ENCODE results near the gene GPR160. TPM values are rescaled to one million over a fixed set of nuclear protein-coding genes. Genes with fewer than 3 reads are reported as not detected.

The GPR160 gene
- total RNA-seq, 4 donors from 2014 or later = 93.5 to 195 (median 139) TPM

GRCh38 chr3:169993761-169994160, 44.0 kb upstream of the GPR160 start:
- in situ Hi-C loops (cut with MboI; ENCODE audit: low pct_ligation_motif_present in 1 of 4, low pct_unique_long_range_greater_than_20kb in 1 of 4, low sequenced_read_pairs in 3 of 4) (no loop called here), intact Hi-C loops (cut with DNase I; ENCODE audit: low total_unique reads) (loop anchor here (10.0 kb wide), 1 partner anchor 1159 kb away; no protein-coding TSS in a partner anchor)
- DNase-seq = no peak
- H3K4me1 ChIP-seq = no peaks in the 10 kb centered on the region
- no peak overlapping the region for H3K27ac ChIP-seq
- H3K27me3 ChIP-seq = no peaks in the 10 kb centered on the region
- no peak for TF ChIP-seq CTCF (IDR thresholded peaks at IDR 0.05)
- no peak for TF ChIP-seq EP300 (IDR thresholded peaks at IDR 0.05; ENCODE audit: low read depth)
- TF ChIP-seq POLR2AphosphoS5 (IDR thresholded peaks at IDR 0.05) = no peak
- TF ChIP-seq POLR2A (IDR thresholded peaks at IDR 0.05) = no peak
- H3K9me3 ChIP-seq = no peaks in the 10 kb centered on the region
- no peak overlapping the region for H3K4me3 ChIP-seq
- H3K36me3 ChIP-seq = peaks cover 0 to 48% (median 11%) of the 10 kb centered on the region in 4 donors
- WGBS, 2 donors (ENCODE audit: low coverage in 1 of 2) = 90 to 100% methylated on average over 2 to 3 of the region's 3 CpGs

GRCh38 chr3:169996063-169996462, 41.7 kb upstream of the GPR160 start:
- Histone ChIP-seq H3K27me3 (no peaks in the 10 kb centered on the region), H3K27ac (no peak overlapping the region), H3K9me3 (no peaks in the 10 kb centered on the region), H3K4me1 (no peaks in the 10 kb centered on the region), H3K4me3 (no peak overlapping the region), H3K36me3 (peaks cover 0 to 29% (median 7%) of the 10 kb centered on the region in 4 donors)
- TF ChIP-seq CTCF (IDR thresholded peaks at IDR 0.05) = no peak
- TF ChIP-seq POLR2AphosphoS5 (IDR thresholded peaks at IDR 0.05) = no peak
- no peak for TF ChIP-seq POLR2A (IDR thresholded peaks at IDR 0.05)
- TF ChIP-seq EP300 (IDR thresholded peaks at IDR 0.05; ENCODE audit: low read depth) = no peak
- 94 to 97% methylated on average over 2 of the region's 2 CpGs for WGBS, 2 donors (ENCODE audit: low coverage in 1 of 2)
- in situ Hi-C loops (cut with MboI; ENCODE audit: low pct_ligation_motif_present in 1 of 4, low pct_unique_long_range_greater_than_20kb in 1 of 4, low sequenced_read_pairs in 3 of 4) = no loop called here
- DNase-seq = no peak
- intact Hi-C loops (cut with DNase I; ENCODE audit: low total_unique reads) = loop anchor here (10.0 kb wide), 1 partner anchor 1161 kb away; no protein-coding TSS in a partner anchor

- WGBS, 2 donors (ENCODE audit: low coverage in 1 of 2) = 44 to 67% methylated on average over 1 to 2 of the region's 2 CpGs
- in situ Hi-C loops (cut with MboI; ENCODE audit: low pct_ligation_motif_present in 1 of 4, low pct_unique_long_range_greater_than_20kb in 1 of 4, low sequenced_read_pairs in 3 of 4) = no loop called here
- Histone ChIP-seq H3K36me3 (peaks cover 0 to 12% (median under 1%) of the 10 kb centered on the region in 4 donors), H3K9me3 (no peaks in the 10 kb centered on the region), H3K27ac (no peak overlapping the region), H3K4me1 (no peaks in the 10 kb centered on the region), H3K4me3 (no peak overlapping the region), H3K27me3 (no peaks in the 10 kb centered on the region)
- intact Hi-C loops (cut with DNase I; ENCODE audit: low total_unique reads) = loop anchor here (10.0 kb wide), 1 partner anchor 1164 kb away; no protein-coding TSS in a partner anchor
- TF ChIP-seq EP300 (IDR thresholded peaks at IDR 0.05; ENCODE audit: low read depth) (no peak), POLR2AphosphoS5 (IDR thresholded peaks at IDR 0.05) (no peak), POLR2A (IDR thresholded peaks at IDR 0.05) (no peak), CTCF (IDR thresholded peaks at IDR 0.05) (no peak)
- DNase-seq = no peak
Observed at GRCh38 chr3:169998668-169999131, 39.1 kb upstream of the GPR160 start.

- no peaks in the 10 kb centered on the region for H3K9me3 ChIP-seq
- intact Hi-C loops (cut with DNase I; ENCODE audit: low total_unique reads) (loop anchor here (10.0 kb wide), 1 partner anchor 1165 kb away; no protein-coding TSS in a partner anchor), in situ Hi-C loops (cut with MboI; ENCODE audit: low pct_ligation_motif_present in 1 of 4, low pct_unique_long_range_greater_than_20kb in 1 of 4, low sequenced_read_pairs in 3 of 4) (no loop called here)
- H3K36me3 ChIP-seq = peaks cover 0 to 12% (median 0%) of the 10 kb centered on the region in 4 donors
- H3K4me3 ChIP-seq = no peak overlapping the region
- WGBS, 2 donors (ENCODE audit: low coverage in 1 of 2) = 91 to 100% methylated on average over 1 of the region's 1 CpG
- no peak overlapping the region for H3K27ac ChIP-seq
- no peak for DNase-seq
- H3K27me3 ChIP-seq = no peaks in the 10 kb centered on the region
- no peak for TF ChIP-seq EP300 (IDR thresholded peaks at IDR 0.05; ENCODE audit: low read depth)
- TF ChIP-seq POLR2A (IDR thresholded peaks at IDR 0.05) = no peak
- no peak for TF ChIP-seq CTCF (IDR thresholded peaks at IDR 0.05)
- no peak for TF ChIP-seq POLR2AphosphoS5 (IDR thresholded peaks at IDR 0.05)
- no peaks in the 10 kb centered on the region for H3K4me1 ChIP-seq
Observed at GRCh38 chr3:169999433-169999832, 38.4 kb upstream of the GPR160 start.

Data from transverse colon (tissue), 4 donors.